ENCODE data around the gene UQCRC1. TPM values are rescaled to one million over a fixed set of nuclear protein-coding genes. Genes with fewer than 3 reads are reported as not detected.
A peak's percentile ranks its signal among the peaks of the same experiment; 100 is the strongest.

The UQCRC1 gene
- total RNA-seq, 6 donors from 2014 or later, result 119 to 239 (median 154) TPM

GRCh38 chr3:48591436-48591835, 18.0 kb downstream of the UQCRC1 start:
- H3K9me3 ChIP-seq, result no peaks in the 10 kb centered on the region
- no peak overlapping the region for H3K4me3 ChIP-seq
- H3K27ac ChIP-seq, result no peak overlapping the region
- ATAC-seq (ENCODE audit: low FRiP score in 2 of 2), result no peak
- WGBS, 2 donors, result 84 to 90% methylated on average over 9 to 13 of the region's 14 CpGs
- peaks cover 7 to 15% (median 13%) of the 10 kb centered on the region in 4 donors for H3K4me1 ChIP-seq
- H3K36me3 ChIP-seq, result no peaks in the 10 kb centered on the region
- peak in 1 of 2 donors; percentile 78 for DNase-seq
- TF ChIP-seq EP300 (IDR thresholded peaks at IDR 0.05), result no peak
- TF ChIP-seq POLR2AphosphoS5 (IDR thresholded peaks at IDR 0.05), result no peak
- no peak for TF ChIP-seq CTCF (IDR thresholded peaks at IDR 0.05)
- TF ChIP-seq POLR2A (IDR thresholded peaks at IDR 0.05), result no peak
- H3K27me3 ChIP-seq, result peaks cover 0 to 4% (median 0%) of the 10 kb centered on the region in 4 donors

- Histone ChIP-seq H3K4me1 (no peaks in the 10 kb centered on the region), H3K36me3 (no peaks in the 10 kb centered on the region), H3K4me3 (no peak overlapping the region), H3K27me3 (no peaks in the 10 kb centered on the region), H3K27ac (no peak overlapping the region), H3K9me3 (no peaks in the 10 kb centered on the region)
- DNase-seq, result peak in 1 of 2 donors; percentile 66
- ATAC-seq (ENCODE audit: low FRiP score in 2 of 2), result no peak
- TF ChIP-seq EP300 (IDR thresholded peaks at IDR 0.05) (no peak), CTCF (IDR thresholded peaks at IDR 0.05) (no peak), POLR2AphosphoS5 (IDR thresholded peaks at IDR 0.05) (no peak), POLR2A (IDR thresholded peaks at IDR 0.05) (no peak)
- WGBS, 2 donors, result 47 to 72% methylated on average over 8 to 15 of the region's 15 CpGs
Measured at GRCh38 chr3:48588230-48588629, 21.2 kb downstream of the UQCRC1 start.

GRCh38 chr3:48587686-48588085, 21.8 kb downstream of the UQCRC1 start:
- H3K9me3 ChIP-seq, result no peaks in the 10 kb centered on the region
- no peak overlapping the region for H3K27ac ChIP-seq
- peak in 1 of 2 donors; percentile 54 for DNase-seq
- no peaks in the 10 kb centered on the region for H3K4me1 ChIP-seq
- H3K27me3 ChIP-seq, result no peaks in the 10 kb centered on the region
- H3K4me3 ChIP-seq, result no peak overlapping the region
- no peak for TF ChIP-seq EP300 (IDR thresholded peaks at IDR 0.05)
- TF ChIP-seq POLR2AphosphoS5 (IDR thresholded peaks at IDR 0.05), result no peak
- no peak for TF ChIP-seq POLR2A (IDR thresholded peaks at IDR 0.05)
- no peak for TF ChIP-seq CTCF (IDR thresholded peaks at IDR 0.05)
- no peaks in the 10 kb centered on the region for H3K36me3 ChIP-seq
- 78 to 87% methylated on average over 10 to 11 of the region's 11 CpGs for WGBS, 2 donors
- no peak for ATAC-seq (ENCODE audit: low FRiP score in 2 of 2)

GRCh38 chr3:48585411-48585810, 24.0 kb downstream of the UQCRC1 start:
- DNase-seq (peak in 1 of 2 donors; percentile 62), ATAC-seq (ENCODE audit: low FRiP score in 2 of 2) (no peak)
- 77 to 78% methylated on average over 8 of the region's 8 CpGs for WGBS, 2 donors

More at GRCh38 chr3:48585411-48585810, 24.0 kb downstream of the UQCRC1 start:
- Histone ChIP-seq H3K4me1 (no peaks in the 10 kb centered on the region), H3K36me3 (no peaks in the 10 kb centered on the region), H3K27ac (no peak overlapping the region), H3K27me3 (no peaks in the 10 kb centered on the region), H3K4me3 (no peak overlapping the region), H3K9me3 (no peaks in the 10 kb centered on the region)
- TF ChIP-seq POLR2A (IDR thresholded peaks at IDR 0.05) (no peak), EP300 (IDR thresholded peaks at IDR 0.05) (no peak), POLR2AphosphoS5 (IDR thresholded peaks at IDR 0.05) (no peak), CTCF (IDR thresholded peaks at IDR 0.05) (no peak)

Data from upper lobe of left lung (tissue), 6 donors.